T-helper 2 cell treated with Interferon-gamma antibody and Interleukin-4, amounts not matched to agents 5 μg/mL and 100 μg/mL, for 36 hours (primary cell): ENCODE results near the gene LTO1.

Experiments
- DNase-seq: peaks from one replicate; pipeline ENCODE4 v3.0.0; 2021; ENCODE audit warnings: low spot score
- H3K27ac Mint-ChIP-seq: one replicate; pipeline ENCODE4 v1.8.0; 2021; ENCODE audit warnings: mild to moderate bottlenecking, mixed read lengths
- H3K27me3 Mint-ChIP-seq: one replicate; pipeline ENCODE4 v1.8.0; 2021; ENCODE audit warnings: low read depth, mixed read lengths
- H3K36me3 Mint-ChIP-seq: one replicate; pipeline ENCODE4 v1.8.0; 2021; ENCODE audit warnings: low read depth, mixed read lengths
- H3K4me1 Mint-ChIP-seq: one replicate; pipeline ENCODE4 v1.8.0; 2021; ENCODE audit warnings: low read depth, mixed read lengths
- H3K4me3 Mint-ChIP-seq: one replicate; pipeline ENCODE4 v1.8.0; 2022; ENCODE audit warnings: mild to moderate bottlenecking, moderate library complexity, mixed read lengths
- H3K9me3 Mint-ChIP-seq: one replicate; pipeline ENCODE4 v1.8.0; 2021; ENCODE audit warnings: mixed read lengths

LTO1 gene

GRCh38 chr11:69674886-69675714 is at the start of gene LTO1:
Gene LTO1, minus strand, starts transcription at chr11:69675353. Its CDS starts 114 bp downstream, at chr11:69675239.
- Mint-ChIP-seq H3K4me1 (peaks cover 14% of the 10 kb centered on the region), H3K4me3 (peak within 1 kb of the TSS; percentile 94), H3K36me3 (peaks cover 15% of the 10 kb centered on the region), H3K27me3 (peaks cover 3% of the 10 kb centered on the region), H3K9me3 (no peaks in the 10 kb centered on the region), H3K27ac (peak within 1 kb of the TSS; percentile 88)
- DNase-seq = peak; percentile 93

GRCh38 chr11:69721745-69722144 is 46.6 kb upstream of the LTO1 start:
- H3K27me3 Mint-ChIP-seq = peaks cover 57% of the 10 kb centered on the region
- no peak for DNase-seq
- H3K36me3 Mint-ChIP-seq = no peaks in the 10 kb centered on the region
- H3K9me3 Mint-ChIP-seq = no peaks in the 10 kb centered on the region
- no peak overlapping the region for H3K4me3 Mint-ChIP-seq
- H3K27ac Mint-ChIP-seq = no peak overlapping the region
- peaks cover 2% of the 10 kb centered on the region for H3K4me1 Mint-ChIP-seq

- Mint-ChIP-seq H3K9me3 (no peaks in the 10 kb centered on the region), H3K27ac (no peak overlapping the region), H3K4me1 (peaks cover 2% of the 10 kb centered on the region), H3K4me3 (no peak overlapping the region), H3K36me3 (no peaks in the 10 kb centered on the region), H3K27me3 (peaks cover 52% of the 10 kb centered on the region)
- no peak for DNase-seq
These were observed 46.0 kb upstream of the LTO1 start for GRCh38 chr11:69721106-69721505.

DNA sequence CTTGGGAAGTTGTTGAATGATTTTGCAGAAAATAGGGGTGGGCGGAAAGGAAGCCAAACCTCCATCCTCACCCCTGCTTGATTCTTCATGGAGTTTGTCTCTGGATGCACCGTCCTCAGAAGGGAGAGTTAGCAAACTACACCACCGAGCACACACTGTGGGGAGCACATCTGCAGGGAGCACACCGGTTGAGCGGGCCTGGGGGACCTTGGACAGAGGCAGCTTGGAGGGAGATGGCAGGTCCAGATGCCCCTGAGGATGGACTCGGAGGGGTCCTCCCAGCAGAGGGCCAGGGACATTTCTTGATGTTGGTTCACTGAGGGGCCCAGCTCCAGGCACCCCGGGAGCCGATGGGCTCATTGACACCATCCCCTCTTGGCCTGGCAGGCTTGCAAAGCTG is 43.8 kb upstream of the LTO1 start:
- Mint-ChIP-seq H3K27me3 (peaks cover 40% of the 10 kb centered on the region), H3K27ac (no peak overlapping the region), H3K36me3 (no peaks in the 10 kb centered on the region), H3K9me3 (no peaks in the 10 kb centered on the region), H3K4me1 (peaks cover 2% of the 10 kb centered on the region), H3K4me3 (no peak overlapping the region)
- no peak for DNase-seq

DNA sequence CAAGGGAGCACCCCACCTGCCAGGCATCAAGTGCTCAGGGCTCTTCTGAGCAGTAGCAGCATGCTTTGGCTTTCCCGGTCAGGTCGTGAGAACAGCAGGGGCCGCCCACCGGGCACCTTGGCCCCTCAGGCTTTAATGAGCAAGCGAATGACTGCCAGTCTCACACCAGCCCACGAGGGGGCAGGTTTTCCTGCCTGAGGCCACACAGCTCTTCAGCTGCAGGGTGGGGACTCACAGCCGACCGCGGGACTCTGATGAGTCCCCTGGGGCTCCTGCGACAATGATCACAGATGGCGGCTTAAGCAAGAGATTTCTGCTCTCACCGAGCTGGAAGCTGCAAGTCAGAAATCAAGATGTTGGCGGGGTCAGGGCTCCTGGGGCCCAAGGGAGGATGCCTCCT is 43.0 kb upstream of the LTO1 start:
- Mint-ChIP-seq H3K27me3 (peaks cover 37% of the 10 kb centered on the region), H3K4me3 (no peak overlapping the region), H3K36me3 (no peaks in the 10 kb centered on the region), H3K4me1 (peaks cover 2% of the 10 kb centered on the region), H3K27ac (no peak overlapping the region), H3K9me3 (no peaks in the 10 kb centered on the region)
- DNase-seq = no peak

- H3K36me3 Mint-ChIP-seq = no peaks in the 10 kb centered on the region
- H3K4me1 Mint-ChIP-seq = peaks cover 4% of the 10 kb centered on the region
- no peak overlapping the region for H3K27ac Mint-ChIP-seq
- H3K9me3 Mint-ChIP-seq = peaks cover 2% of the 10 kb centered on the region
- H3K4me3 Mint-ChIP-seq = no peak overlapping the region
- H3K27me3 Mint-ChIP-seq = peaks cover 31% of the 10 kb centered on the region
- no peak for DNase-seq
These were observed 42.0 kb upstream of the LTO1 start for GRCh38 chr11:69716891-69717747.

DNA sequence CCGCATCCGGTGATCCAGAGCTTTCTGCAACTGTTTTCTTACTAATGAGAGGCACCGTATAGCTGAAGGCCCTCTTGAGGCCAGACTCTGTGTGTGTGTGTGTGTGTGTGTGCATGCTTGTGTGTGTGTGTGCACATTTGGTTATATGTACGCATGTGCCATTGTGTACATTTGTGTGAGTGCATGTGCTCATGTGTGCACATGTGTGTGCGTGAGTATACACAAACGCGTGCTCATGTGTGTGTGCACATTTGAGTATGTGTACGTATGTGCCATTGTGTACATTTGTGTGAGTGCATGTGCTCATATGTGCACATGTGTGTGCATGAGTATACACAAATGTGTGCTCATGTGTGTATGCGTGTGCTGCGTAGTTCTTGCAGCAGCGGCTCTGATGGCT is 40.9 kb upstream of the LTO1 start:
- Mint-ChIP-seq H3K4me1 (peaks cover 10% of the 10 kb centered on the region), H3K4me3 (no peak overlapping the region), H3K9me3 (peaks cover 5% of the 10 kb centered on the region), H3K27me3 (peaks cover 28% of the 10 kb centered on the region), H3K36me3 (no peaks in the 10 kb centered on the region), H3K27ac (no peak overlapping the region)
- DNase-seq = no peak

DNA sequence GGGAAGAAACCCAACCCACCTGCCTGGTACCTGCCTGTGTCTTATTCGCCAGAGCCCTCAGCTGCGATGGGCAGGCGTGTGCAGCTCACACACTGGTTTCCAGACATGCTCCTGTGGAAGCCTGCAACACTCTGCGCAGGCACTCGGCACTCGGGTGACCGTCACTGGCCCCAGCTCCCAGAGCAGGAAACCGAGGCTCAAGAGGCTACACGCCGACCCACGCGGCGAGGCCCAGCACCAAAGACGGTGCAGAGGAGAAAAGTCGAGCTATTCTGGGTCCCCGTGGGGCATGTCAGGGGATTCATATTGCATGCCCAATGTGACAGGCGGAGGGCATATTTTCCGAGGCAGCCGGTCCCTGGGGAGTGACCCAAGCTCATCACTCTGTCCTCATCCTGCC is 40.3 kb upstream of the LTO1 start:
- Mint-ChIP-seq H3K36me3 (no peaks in the 10 kb centered on the region), H3K9me3 (peaks cover 5% of the 10 kb centered on the region), H3K27ac (no peak overlapping the region), H3K4me3 (no peak overlapping the region), H3K27me3 (peaks cover 22% of the 10 kb centered on the region), H3K4me1 (peaks cover 10% of the 10 kb centered on the region)
- DNase-seq = no peak

DNA sequence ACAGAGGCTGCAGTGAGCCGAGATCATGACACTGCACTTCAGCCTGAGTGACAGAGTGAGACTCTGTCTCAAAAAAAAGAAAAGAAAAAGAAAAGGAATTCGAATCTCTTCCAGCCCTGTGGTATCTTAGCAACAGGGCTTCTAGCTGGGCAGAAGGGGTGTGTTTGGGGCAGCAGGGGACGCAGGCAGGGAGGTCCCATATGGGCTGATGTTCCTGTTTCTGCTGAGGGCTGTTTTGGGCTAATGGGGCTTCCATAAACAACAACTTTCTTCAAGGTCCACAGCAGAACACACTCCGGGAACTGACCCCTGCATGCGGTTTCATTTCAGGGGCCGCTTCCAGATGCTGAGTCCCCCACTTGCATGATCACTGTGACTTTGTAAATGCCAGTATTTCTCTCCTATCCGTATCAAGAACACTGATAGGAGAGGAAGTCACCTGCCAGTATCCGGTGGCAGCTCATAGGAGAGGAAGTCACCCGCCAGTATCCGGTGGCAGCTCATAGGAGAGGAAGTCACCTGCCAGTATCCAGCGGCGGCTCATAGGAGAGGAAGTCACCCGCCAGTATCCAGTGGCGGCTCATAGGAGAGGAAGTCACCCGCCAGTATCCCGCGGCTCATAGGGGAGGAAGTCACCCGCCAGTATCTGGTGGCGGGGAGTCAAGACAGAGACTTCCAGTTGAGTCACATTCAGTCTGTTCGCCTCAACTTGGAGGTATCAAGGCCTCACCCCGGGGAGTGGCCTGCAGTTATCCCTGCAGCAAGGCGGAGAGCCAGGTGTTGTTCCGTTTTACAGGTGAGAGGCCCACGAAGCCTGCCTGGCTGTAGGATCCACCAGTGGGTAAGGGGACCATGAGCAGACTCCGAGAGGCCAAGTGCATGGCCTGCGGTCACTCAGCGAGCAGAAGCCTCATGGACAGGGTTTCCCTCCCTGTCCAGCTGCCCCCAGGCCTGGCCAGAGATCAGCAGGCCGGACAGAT is 37.0 kb upstream of the LTO1 start:
- H3K36me3 Mint-ChIP-seq = no peaks in the 10 kb centered on the region
- peaks cover 5% of the 10 kb centered on the region for H3K9me3 Mint-ChIP-seq
- no peak for DNase-seq
- H3K27me3 Mint-ChIP-seq = peaks cover 13% of the 10 kb centered on the region
- peak overlapping the region; percentile 29 for H3K4me3 Mint-ChIP-seq
- H3K4me1 Mint-ChIP-seq = peaks cover 8% of the 10 kb centered on the region
- H3K27ac Mint-ChIP-seq = no peak overlapping the region

GRCh38 chr11:69708736-69709401 is 33.7 kb upstream of the LTO1 start:
- peaks cover 9% of the 10 kb centered on the region for H3K4me1 Mint-ChIP-seq
- H3K27me3 Mint-ChIP-seq = peaks cover 40% of the 10 kb centered on the region
- H3K4me3 Mint-ChIP-seq = no peak overlapping the region
- no peak for DNase-seq
- H3K36me3 Mint-ChIP-seq = no peaks in the 10 kb centered on the region
- peaks cover 5% of the 10 kb centered on the region for H3K9me3 Mint-ChIP-seq
- no peak overlapping the region for H3K27ac Mint-ChIP-seq

GRCh38 chr11:69707176-69707575 is 32.0 kb upstream of the LTO1 start:
- Mint-ChIP-seq H3K27me3 (peaks cover 50% of the 10 kb centered on the region), H3K36me3 (no peaks in the 10 kb centered on the region), H3K4me1 (peaks cover 8% of the 10 kb centered on the region), H3K9me3 (peaks cover 3% of the 10 kb centered on the region), H3K27ac (no peak overlapping the region), H3K4me3 (no peak overlapping the region)
- DNase-seq = no peak

GRCh38 chr11:69705901-69706787 is 31.0 kb upstream of the LTO1 start:
- Mint-ChIP-seq H3K27me3 (peaks cover 58% of the 10 kb centered on the region), H3K27ac (no peak overlapping the region), H3K4me1 (peaks cover 2% of the 10 kb centered on the region), H3K4me3 (no peak overlapping the region), H3K9me3 (no peaks in the 10 kb centered on the region), H3K36me3 (no peaks in the 10 kb centered on the region)
- DNase-seq = no peak
